HG03432 (cell line): Measurements from ENCODE around the gene CPLANE1.
"Not testable (repeated sequence)": the region's sequence is repeated elsewhere in the genome, so short reads cannot be mapped to it uniquely, and the experiment has no call there.

ENCODE experiments used
- ATAC-seq: cut with Tn5 transposase; IDR thresholded peaks from one replicate; pipeline ENCODE4 v1.9.1; 2021; ENCODE audit warnings: mild to moderate bottlenecking, moderate library complexity; ENCODE audit not compliant: unreplicated experiment

Gene CPLANE1

GRCh38 chr5:37121465-37121864 lies 127.7 kb downstream of the CPLANE1 start:
- ATAC-seq = no peak

GRCh38 chr5:37121027-37121426 lies 128.1 kb downstream of the CPLANE1 start:
- no peak for ATAC-seq

- no peak for ATAC-seq
Observed at GRCh38 chr5:37120270-37120669, 128.9 kb downstream of the CPLANE1 start.

- no peak for ATAC-seq
Observed at GRCh38 chr5:37116359-37116758, 132.8 kb downstream of the CPLANE1 start.

- peak; percentile 35 for ATAC-seq
Observed at GRCh38 chr5:37112383-37112991, 136.7 kb downstream of the CPLANE1 start.

GRCh38 chr5:37111426-37112382 lies 137.5 kb downstream of the CPLANE1 start:
- peak; percentile 93 for ATAC-seq

- no peak for ATAC-seq
Observed at GRCh38 chr5:37110135-37110534, 139.0 kb downstream of the CPLANE1 start.

GRCh38 chr5:37109338-37109737 lies 139.8 kb downstream of the CPLANE1 start:
- no peak for ATAC-seq

- ATAC-seq = no peak
Observed at GRCh38 chr5:37103302-37103701, 145.9 kb downstream of the CPLANE1 start.

- ATAC-seq = not testable (repeated sequence)
Observed at GRCh38 chr5:37099267-37099666, 149.9 kb downstream of the CPLANE1 start.

GRCh38 chr5:37093795-37094194 lies 155.4 kb downstream of the CPLANE1 start:
- ATAC-seq = not testable (repeated sequence)

GRCh38 chr5:37090781-37091180 lies 158.4 kb downstream of the CPLANE1 start:
- no peak for ATAC-seq

- no peak for ATAC-seq
Observed at GRCh38 chr5:37090123-37090726, 159.0 kb downstream of the CPLANE1 start.

GRCh38 chr5:37088009-37088408 lies 161.2 kb downstream of the CPLANE1 start:
- ATAC-seq = no peak

GRCh38 chr5:37086466-37087173 lies 162.6 kb downstream of the CPLANE1 start:
- ATAC-seq = no peak

- not testable (repeated sequence) for ATAC-seq
Observed at GRCh38 chr5:37086026-37086425, 163.2 kb downstream of the CPLANE1 start.

- not testable (repeated sequence) for ATAC-seq
Observed at GRCh38 chr5:37082977-37083376, 166.2 kb downstream of the CPLANE1 start.

- no peak for ATAC-seq
Observed at GRCh38 chr5:37080697-37081096, 168.5 kb downstream of the CPLANE1 start.

GRCh38 chr5:37077146-37077545 lies 172.0 kb downstream of the CPLANE1 start:
- ATAC-seq = no peak

- ATAC-seq = no peak
Observed at GRCh38 chr5:37075399-37075950, 173.7 kb downstream of the CPLANE1 start.
